Amniotic epithelial cell (primary cell): ENCODE measurements around the gene PRDM8.
A peak's percentile ranks its signal among the peaks of the same experiment; 100 is the strongest.

ENCODE experiments used
- DNase-seq: peaks from one replicate; pipeline ENCODE4 v3.0.0-alpha.2; 2010; ENCODE audit warnings: low read depth

Gene PRDM8

GRCh38 chr4:80201252-80202151 lies 4.2 kb downstream of the PRDM8 start:
- no peak for DNase-seq

- DNase-seq, result peak; percentile 38
These were observed 4.9 kb downstream of the PRDM8 start for GRCh38 chr4:80202190-80202711.

GRCh38 chr4:80202741-80203553 lies 5.6 kb downstream of the PRDM8 start:
- DNase-seq, result no peak

DNA sequence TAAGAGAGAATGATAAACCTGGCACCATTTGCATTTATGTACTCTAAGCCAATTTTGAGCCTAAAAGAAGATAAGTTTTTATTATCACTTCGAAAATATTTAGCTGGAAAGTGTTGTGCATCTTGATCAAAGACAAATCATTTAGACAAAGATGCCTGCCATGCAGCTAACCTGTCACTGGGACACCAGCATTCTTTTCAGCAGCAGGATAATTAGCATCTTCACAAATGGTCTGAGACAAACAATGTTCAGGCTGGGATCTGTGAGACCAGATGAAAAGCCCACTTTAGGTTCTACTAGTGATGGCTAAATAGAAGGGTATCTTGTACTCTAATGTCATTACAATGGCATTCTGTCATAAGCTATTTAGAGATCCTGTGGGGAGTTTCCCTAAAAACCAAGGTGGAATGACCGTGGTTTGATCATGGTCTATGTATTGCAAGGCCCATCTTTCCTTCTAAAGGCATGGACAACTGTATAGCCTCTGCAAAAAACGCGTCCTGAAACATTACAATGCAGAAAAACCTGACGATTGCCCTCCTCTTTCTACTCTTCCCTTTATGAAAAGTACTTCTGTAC lies 7.2 kb downstream of the PRDM8 start:
- no peak for DNase-seq

GRCh38 chr4:80206111-80206510 lies 8.8 kb downstream of the PRDM8 start:
- DNase-seq, result no peak

- DNase-seq, result no peak
These were observed 9.3 kb downstream of the PRDM8 start for GRCh38 chr4:80206521-80207171.

- no peak for DNase-seq
These were observed 9.9 kb downstream of the PRDM8 start for GRCh38 chr4:80207172-80207583.

DNA sequence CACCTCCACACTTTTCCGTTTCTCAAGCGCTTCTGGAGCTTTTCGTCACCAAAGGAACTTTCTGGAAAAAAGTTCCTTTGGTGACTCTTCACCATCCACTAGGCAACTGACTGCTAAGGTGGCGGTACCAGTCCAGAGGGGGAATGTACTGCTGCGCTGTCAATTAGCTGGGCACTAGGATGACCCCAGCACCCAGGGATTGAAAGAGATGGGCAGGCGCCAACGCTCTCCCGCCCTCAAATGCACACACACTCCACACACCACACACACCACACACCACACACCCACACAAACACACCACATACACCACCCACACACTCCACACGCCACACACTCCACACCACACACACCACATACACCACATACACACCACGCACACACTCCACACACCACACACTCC lies 10.4 kb downstream of the PRDM8 start:
- no peak for DNase-seq

- no peak for DNase-seq
These were observed 11.5 kb downstream of the PRDM8 start for GRCh38 chr4:80208610-80209339.

DNA sequence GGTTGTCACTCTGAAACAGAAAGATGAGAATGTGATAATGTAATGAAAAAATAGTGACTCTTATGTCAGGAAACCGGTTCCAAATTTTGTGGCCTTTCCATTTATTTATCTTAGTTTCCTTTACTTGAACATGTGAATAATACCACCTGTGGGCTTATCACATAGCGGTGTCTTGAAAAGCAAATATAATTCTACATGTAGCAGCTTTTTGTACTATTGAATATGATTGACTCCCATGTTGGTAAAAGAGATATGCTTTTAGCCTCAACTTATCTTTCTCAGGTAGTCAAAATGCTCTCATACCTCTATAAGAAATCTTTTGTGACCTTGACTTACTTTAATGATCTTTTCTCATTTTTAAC lies 12.0 kb downstream of the PRDM8 start:
- DNase-seq, result no peak

DNA sequence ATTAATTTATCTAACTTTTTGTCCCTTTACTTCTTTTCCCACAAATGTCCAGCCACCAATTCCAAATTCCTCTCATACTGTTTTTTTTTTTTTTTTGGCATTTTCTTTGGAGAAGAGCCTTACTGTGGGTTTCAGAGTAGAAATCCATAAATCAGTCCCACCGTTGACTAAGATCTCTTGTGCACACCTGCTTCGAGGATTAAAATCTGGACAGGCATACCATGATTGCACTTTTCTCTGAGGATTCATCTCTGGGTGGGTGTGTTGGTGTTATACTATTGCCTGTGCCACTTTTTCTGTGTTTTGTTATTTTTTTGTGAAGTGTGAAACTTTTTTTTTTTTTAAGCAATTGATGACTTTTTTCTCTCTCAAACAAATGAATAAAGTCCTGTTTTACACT lies 13.2 kb downstream of the PRDM8 start:
- no peak for DNase-seq

GRCh38 chr4:80213117-80213815 lies 16.0 kb downstream of the PRDM8 start:
- DNase-seq, result peak; percentile 46

DNA sequence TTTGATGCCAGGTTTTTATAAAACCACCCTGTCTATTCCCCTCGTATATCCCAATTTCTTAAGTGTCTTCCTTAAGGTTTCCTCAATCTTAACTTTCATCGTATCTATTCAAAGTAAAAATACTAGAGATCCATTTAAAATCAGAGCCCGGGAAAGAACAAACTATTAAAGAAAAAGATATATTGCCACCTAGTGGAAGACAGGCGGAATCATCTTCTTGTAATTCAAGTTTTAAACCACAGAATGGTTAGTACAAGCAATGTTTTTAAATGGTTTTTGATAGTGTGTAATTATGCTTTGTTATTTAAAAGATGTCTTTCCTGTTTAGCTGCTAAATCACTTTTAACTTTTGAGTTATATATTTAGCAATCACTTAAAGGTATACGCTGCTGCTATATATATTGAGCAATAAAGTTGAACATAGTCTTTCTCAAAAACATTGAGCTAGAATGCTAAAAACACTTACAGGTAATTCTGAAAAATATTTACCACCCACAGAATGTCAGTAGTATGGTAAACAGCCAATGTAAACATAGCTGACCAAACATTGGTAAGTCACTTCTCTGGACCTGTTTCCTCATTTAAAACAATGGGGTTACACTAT lies 18.2 kb downstream of the PRDM8 start:
- peak; percentile 40 for DNase-seq

GRCh38 chr4:80216100-80216761 lies 18.9 kb downstream of the PRDM8 start:
- DNase-seq, result no peak

GRCh38 chr4:80219301-80220025 lies 22.2 kb downstream of the PRDM8 start:
- DNase-seq, result peak; percentile 60

DNA sequence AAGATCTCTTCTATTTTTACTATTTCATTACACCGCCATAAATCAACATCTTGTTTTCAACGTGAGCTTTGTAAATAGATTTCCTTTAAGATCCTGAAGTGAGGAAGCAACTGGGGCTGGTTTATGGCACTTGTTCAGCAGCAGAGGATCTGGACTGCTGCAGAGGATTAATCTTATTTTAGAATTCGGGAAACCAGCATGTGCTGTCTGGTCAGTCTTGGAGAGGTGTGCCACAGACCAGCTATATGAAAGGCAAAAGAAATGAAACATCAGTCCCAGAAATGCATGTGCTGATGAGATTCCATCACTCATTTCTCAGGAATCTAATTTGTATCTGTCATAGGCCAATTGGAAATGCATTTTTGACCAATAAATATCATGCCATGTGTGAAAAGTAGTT lies 23.4 kb downstream of the PRDM8 start:
- DNase-seq, result no peak

DNA sequence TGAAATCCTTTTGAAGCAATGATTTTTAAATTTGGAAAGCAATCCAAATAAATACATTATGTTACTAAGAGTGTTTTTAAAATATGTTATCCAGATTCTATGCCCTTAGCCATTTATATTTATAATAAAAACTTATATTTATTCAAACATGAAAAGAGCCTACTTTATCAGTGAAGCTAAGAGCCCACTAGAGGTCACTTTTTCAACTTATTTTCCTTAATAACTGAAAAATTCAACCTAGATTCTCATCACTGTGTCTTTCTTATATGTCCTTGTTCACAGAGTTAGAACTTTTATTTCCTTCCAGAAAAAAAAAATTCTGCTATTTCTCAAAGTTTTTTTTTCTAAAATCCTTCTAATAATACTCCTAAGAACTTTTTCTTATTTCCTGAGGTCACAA lies 23.9 kb downstream of the PRDM8 start:
- DNase-seq, result peak; percentile 38

DNA sequence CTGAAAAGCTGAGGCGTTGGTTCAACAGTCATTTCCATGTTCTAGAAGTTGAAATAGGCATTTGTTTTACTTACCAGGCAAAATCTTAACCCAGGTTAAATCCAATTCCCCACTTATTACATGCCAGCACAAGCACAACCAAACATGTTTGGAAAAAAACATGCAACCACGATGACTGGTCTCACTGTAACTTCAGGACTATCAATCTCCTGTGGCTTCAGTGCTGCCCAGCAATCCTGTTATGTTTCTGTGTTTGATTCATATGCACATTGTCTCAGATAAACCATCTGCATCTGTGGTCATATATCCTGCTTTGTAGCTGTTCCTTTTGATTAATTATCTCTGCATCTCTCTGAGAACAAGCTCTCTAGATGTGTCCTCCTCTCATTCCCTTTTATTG lies 28.3 kb downstream of the PRDM8 start:
- DNase-seq, result peak; percentile 62

DNA sequence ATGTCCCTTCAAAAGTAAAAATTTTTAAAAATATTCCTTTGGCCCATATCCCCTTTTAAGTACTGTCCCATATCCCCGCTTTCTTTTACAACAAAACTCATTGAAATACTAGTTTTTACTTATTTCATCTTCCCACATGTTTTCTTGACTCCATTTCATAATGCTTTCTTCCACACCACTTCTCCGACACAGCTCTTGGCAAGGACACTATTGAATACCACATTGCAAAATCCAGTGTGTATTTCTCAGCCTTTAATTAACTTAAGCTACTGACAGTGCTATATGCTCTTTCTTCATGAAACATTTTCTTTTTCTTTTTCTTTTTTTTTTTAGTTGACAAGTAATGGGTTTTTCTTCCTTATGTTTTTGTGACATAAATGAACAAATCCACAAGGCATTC lies 28.8 kb downstream of the PRDM8 start:
- no peak for DNase-seq
